ENCODE results near the gene SLC25A11. TPM values are rescaled to one million over a fixed set of nuclear protein-coding genes. Genes with fewer than 3 reads are reported as not detected.

Gene SLC25A11
- total RNA-seq, 1 experiment from 2014 or later = 40.1 TPM

DNA sequence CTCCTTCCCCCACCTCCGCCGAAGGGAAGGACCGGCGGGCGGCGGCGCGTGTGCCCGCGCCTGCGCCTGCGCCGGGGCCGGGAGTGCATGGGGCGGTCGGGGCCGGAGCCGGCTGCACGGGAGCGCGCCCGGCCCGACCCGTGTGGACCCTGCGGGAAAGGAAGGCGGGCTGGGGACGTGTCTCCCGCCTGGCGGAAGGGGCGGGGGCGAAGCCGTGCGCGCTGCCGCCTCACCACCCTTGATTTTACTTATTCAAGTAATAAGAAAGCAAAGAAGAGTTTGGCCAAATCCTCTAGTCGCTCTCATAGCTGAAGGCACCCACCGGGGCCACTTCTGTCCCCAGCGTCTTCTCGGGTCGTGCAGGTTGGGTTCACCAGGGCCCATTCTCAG lies 9.1 kb upstream of the SLC25A11 start:
- POLR2A ChIA-PET = interaction anchor here (1.7 kb wide), 1 partner anchor 18 kb away, joined by 16 read pairs; the partner anchor contains the start of gene SPAG7
- no TSS peak for BruUV-seq (replicated peaks)
- peak; percentile 81 to 86 for DNase-seq

DNA sequence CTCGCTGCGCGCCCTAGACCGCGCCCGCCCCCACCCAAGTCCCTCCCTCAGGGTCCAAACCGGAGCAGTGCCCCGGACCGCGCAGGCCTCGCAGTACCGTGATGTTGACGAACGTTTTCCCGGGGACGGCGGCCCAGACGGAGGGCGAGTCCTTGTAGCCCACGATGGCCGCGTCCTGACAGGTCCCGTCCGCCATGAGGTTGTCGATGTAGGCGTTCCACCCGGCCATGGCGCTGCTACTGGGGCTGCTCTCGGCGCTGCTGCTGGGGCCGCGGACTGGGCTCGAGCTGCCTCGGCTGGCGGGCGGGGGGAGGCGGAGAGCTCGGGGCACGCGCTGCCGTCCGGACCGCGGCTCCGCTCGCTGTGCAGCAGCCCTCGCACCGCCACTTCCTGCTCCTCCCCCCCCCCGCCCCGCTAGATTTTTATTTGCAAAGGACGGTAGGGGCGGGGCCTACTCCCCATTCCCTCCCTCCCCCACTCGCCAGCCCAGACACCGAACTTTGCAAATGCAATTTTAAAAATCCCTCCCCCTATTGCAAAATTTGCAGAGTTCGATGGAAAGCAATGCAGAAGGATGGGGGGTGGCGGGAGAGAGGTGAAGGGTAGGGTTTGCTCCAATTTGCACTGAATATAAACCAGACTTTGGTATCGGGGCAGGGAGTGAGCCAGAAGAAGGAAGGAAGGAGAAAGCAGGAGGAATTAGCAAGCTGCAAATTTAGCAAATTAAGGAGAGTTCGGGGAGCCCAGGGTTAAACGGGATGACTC lies 8.5 kb upstream of the SLC25A11 start, which contains the start of gene PFN1:
Gene PFN1 (minus strand): TSS at position 365 of the 765 bp plus-strand sequence. CDS start 136 bp downstream, at position 229.
- Mint-ChIP-seq H3K36me3 (ENCODE audit: insufficient read depth, unreplicated experiment) (peaks cover 36% of the 10 kb centered on the region), H3K4me1 (ENCODE audit: low read depth, unreplicated experiment) (peaks cover 10% of the 10 kb centered on the region), H3K9me3 (ENCODE audit: unreplicated experiment) (no peaks in the 10 kb centered on the region), H3K27me3 (ENCODE audit: insufficient read depth, unreplicated experiment) (no peaks in the 10 kb centered on the region), H3K4me3 (ENCODE audit: unreplicated experiment) (peak within 1 kb of the TSS; percentile 85), H3K27ac (ENCODE audit: unreplicated experiment) (peak within 1 kb of the TSS; percentile 90)
- no TSS peak for BruUV-seq (replicated peaks)
- POLR2A ChIA-PET = interaction anchor here (1.7 kb wide), 1 partner anchor 19 kb away, joined by 16 read pairs; the partner anchor contains the start of gene SPAG7
- CTCF ChIA-PET = interaction anchor here (0.5 kb wide), 1 partner anchor 40 kb away, joined by 3 read pairs; no protein-coding TSS in a partner anchor
- Histone ChIP-seq H3K4me1 (peaks cover 15% of the 10 kb centered on the region), H3K27me3 (replicated peaks; ENCODE audit: control insufficient read depth, insufficient read depth, low read length) (no peaks in the 10 kb centered on the region), H3K4me3 (ENCODE audit: low read depth, low read length) (peak within 1 kb of the TSS; percentile 97), H3K36me3 (ENCODE audit: control insufficient read depth, insufficient read depth, low read length) (no peaks in the 10 kb centered on the region; the same call in 1 of the 2 replicates), H3K9me3 (no peaks in the 10 kb centered on the region)
- peak; percentile 81 to 85 for DNase-seq
- intact Hi-C loops (cut with micrococcal nuclease; ENCODE audit: unreplicated experiment) = no loop called here
- TF ChIP-seq, protein P1, sequence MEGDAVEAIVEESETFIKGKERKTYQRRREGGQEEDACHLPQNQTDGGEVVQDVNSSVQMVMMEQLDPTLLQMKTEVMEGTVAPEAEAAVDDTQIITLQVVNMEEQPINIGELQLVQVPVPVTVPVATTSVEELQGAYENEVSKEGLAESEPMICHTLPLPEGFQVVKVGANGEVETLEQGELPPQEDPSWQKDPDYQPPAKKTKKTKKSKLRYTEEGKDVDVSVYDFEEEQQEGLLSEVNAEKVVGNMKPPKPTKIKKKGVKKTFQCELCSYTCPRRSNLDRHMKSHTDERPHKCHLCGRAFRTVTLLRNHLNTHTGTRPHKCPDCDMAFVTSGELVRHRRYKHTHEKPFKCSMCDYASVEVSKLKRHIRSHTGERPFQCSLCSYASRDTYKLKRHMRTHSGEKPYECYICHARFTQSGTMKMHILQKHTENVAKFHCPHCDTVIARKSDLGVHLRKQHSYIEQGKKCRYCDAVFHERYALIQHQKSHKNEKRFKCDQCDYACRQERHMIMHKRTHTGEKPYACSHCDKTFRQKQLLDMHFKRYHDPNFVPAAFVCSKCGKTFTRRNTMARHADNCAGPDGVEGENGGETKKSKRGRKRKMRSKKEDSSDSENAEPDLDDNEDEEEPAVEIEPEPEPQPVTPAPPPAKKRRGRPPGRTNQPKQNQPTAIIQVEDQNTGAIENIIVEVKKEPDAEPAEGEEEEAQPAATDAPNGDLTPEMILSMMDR (IDR thresholded peaks at IDR 0.05; ENCODE audit: insufficient read depth in 1 of 2, low read depth in 1 of 2, low read length in 1 of 2, severe bottlenecking in 1 of 2, unreplicated experiment in 1 of 2) = no peak

More for the DNA sequence above, 9.1 kb upstream of the SLC25A11 start:
- no peaks in the 10 kb centered on the region for H3K9me3 Mint-ChIP-seq (ENCODE audit: unreplicated experiment)
- intact Hi-C loops (cut with micrococcal nuclease; ENCODE audit: unreplicated experiment) = loop anchor here (1.0 kb wide), 2 partner anchors 9 to 18 kb away; partner anchors contain the start of genes RNF167, SLC25A11 and SPAG7
- H3K9me3 ChIP-seq = no peaks in the 10 kb centered on the region
- H3K36me3 Mint-ChIP-seq (ENCODE audit: insufficient read depth, unreplicated experiment) = peaks cover 32% of the 10 kb centered on the region
- H3K27me3 ChIP-seq (replicated peaks; ENCODE audit: control insufficient read depth, insufficient read depth, low read length) = no peaks in the 10 kb centered on the region
- H3K27me3 Mint-ChIP-seq (ENCODE audit: insufficient read depth, unreplicated experiment) = no peaks in the 10 kb centered on the region
- H3K4me1 ChIP-seq = peaks cover 15% of the 10 kb centered on the region
- CTCF ChIA-PET = no interaction called here
- peak overlapping the region; percentile 97 for H3K4me3 ChIP-seq (ENCODE audit: low read depth, low read length)
- peaks cover 10% of the 10 kb centered on the region for H3K4me1 Mint-ChIP-seq (ENCODE audit: low read depth, unreplicated experiment)
- H3K4me3 Mint-ChIP-seq (ENCODE audit: unreplicated experiment) = peak overlapping the region; percentile 85
- H3K27ac Mint-ChIP-seq (ENCODE audit: unreplicated experiment) = peak overlapping the region; percentile 90
- TF ChIP-seq, protein P1 (IDR thresholded peaks at IDR 0.05; ENCODE audit: insufficient read depth in 1 of 2, low read depth in 1 of 2, low read length in 1 of 2, severe bottlenecking in 1 of 2, unreplicated experiment in 1 of 2) = no peak
- H3K36me3 ChIP-seq (ENCODE audit: control insufficient read depth, insufficient read depth, low read length) = no peaks in the 10 kb centered on the region; the same call in 1 of the 2 replicates

DNA sequence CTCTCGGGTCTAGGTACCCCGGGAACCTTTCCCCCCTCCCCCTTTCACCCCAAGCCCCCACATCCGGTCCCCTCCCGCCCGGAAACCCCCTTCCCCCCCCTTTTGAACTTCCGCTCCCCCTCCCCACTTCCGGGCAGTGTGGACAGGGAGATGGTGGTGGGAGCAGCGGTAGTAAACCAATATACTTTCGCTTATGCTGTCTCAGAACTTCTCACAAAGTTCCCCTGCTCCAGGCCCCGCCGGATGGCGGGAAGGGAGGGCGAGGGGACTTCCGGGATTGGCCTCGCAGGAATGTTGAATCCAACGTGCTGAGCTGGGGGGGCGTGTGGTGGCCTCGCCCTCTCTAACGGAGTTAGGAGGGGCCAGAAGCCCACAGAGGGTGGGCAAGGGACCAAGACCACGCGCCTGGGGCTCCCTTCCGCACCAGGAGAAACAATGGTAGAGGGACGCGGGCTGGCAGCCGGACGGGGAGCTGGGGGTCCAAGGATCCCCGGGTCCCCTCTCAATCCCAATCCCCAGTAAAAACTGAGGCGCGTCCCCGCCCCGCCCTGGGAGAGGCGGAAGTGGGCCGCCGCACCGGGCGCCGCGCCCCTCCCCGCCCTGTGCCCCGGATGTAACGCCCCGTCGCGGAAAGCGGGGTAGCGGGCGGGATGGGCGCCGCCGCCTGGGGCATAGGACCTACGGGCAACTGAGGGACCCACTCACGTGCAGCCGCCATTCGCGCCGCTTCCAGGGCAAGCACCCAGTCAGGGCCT lies 7.7 kb upstream of the SLC25A11 start:
- intact Hi-C loops (cut with micrococcal nuclease; ENCODE audit: unreplicated experiment) = no loop called here
- peak overlapping the region; percentile 87 for H3K27ac Mint-ChIP-seq (ENCODE audit: unreplicated experiment)
- Histone ChIP-seq H3K9me3 (no peaks in the 10 kb centered on the region), H3K36me3 (ENCODE audit: control insufficient read depth, insufficient read depth, low read length) (no peaks in the 10 kb centered on the region; the same call in 1 of the 2 replicates), H3K4me1 (peaks cover 15% of the 10 kb centered on the region), H3K4me3 (ENCODE audit: low read depth, low read length) (peak overlapping the region; percentile 97), H3K27me3 (replicated peaks; ENCODE audit: control insufficient read depth, insufficient read depth, low read length) (no peaks in the 10 kb centered on the region)
- no peaks in the 10 kb centered on the region for H3K9me3 Mint-ChIP-seq (ENCODE audit: unreplicated experiment)
- H3K27me3 Mint-ChIP-seq (ENCODE audit: insufficient read depth, unreplicated experiment) = no peaks in the 10 kb centered on the region
- H3K4me3 Mint-ChIP-seq (ENCODE audit: unreplicated experiment) = peak overlapping the region; percentile 85
- ChIA-PET CTCF (interaction anchor here (0.5 to 0.8 kb wide), 2 partner anchors 20 to 39 kb away, joined by 3 read pairs; partner anchors contain the start of gene SPAG7), POLR2A (interaction anchor here (1.7 kb wide), 1 partner anchor 20 kb away, joined by 16 read pairs; the partner anchor contains the start of gene SPAG7)
- TF ChIP-seq, protein P1 (IDR thresholded peaks at IDR 0.05; ENCODE audit: insufficient read depth in 1 of 2, low read depth in 1 of 2, low read length in 1 of 2, severe bottlenecking in 1 of 2, unreplicated experiment in 1 of 2) = no peak
- peak in 1 of 2 experiments; percentile 32 for DNase-seq
- no TSS peak for BruUV-seq (replicated peaks)
- H3K4me1 Mint-ChIP-seq (ENCODE audit: low read depth, unreplicated experiment) = peaks cover 10% of the 10 kb centered on the region
- H3K36me3 Mint-ChIP-seq (ENCODE audit: insufficient read depth, unreplicated experiment) = peaks cover 43% of the 10 kb centered on the region
